ENCODE data around the gene EDN2.

Gene EDN2

DNA sequence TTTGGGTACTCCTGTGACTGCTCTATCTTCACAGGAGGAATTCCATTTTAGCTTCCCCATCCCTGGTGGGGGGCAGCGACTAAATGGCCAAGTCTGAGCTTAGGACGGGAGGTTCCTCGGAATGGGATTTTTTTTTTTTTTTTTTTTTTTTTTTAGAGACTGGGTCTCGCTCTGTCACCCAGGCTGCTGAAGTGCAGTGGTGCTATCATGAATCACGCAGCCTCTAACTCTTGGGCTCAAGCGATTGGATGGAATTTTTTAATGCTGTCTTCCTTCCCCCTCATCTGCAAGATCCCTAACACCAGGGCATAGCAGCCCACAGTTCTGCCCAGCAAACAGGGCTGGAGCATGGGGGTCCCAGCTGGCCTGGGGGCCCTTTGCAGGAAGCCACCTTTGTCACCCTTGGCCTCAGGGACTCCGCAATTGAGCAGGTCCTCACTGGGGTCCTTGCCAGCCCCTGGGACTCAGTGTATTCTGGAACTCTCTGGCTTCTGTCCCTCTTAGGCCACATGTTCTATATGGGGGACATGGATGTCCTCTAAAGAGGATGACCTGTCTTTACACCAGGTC lies 13.1 kb upstream of the EDN2 start:
- no peak for DNase-seq

DNA sequence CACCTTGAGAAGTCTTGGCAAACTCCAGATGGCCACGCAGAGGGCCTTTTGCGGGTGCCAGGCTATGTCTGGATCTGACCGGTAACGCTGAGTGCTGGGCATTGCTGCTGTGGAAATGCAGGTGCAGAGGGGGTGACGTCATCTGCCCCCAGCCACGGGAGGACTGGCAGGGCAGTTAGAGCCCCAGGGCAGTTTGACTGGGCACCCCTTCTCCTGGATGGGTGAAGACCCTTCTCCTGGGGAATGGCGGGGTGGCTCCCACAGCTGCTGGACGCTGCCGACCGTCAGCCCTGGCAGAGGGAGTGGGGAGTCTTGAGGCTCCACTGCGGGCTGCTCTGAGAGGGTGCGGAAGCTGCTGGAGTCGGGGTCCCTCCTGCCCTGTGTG lies 12.6 kb upstream of the EDN2 start:
- DNase-seq: no peak

DNA sequence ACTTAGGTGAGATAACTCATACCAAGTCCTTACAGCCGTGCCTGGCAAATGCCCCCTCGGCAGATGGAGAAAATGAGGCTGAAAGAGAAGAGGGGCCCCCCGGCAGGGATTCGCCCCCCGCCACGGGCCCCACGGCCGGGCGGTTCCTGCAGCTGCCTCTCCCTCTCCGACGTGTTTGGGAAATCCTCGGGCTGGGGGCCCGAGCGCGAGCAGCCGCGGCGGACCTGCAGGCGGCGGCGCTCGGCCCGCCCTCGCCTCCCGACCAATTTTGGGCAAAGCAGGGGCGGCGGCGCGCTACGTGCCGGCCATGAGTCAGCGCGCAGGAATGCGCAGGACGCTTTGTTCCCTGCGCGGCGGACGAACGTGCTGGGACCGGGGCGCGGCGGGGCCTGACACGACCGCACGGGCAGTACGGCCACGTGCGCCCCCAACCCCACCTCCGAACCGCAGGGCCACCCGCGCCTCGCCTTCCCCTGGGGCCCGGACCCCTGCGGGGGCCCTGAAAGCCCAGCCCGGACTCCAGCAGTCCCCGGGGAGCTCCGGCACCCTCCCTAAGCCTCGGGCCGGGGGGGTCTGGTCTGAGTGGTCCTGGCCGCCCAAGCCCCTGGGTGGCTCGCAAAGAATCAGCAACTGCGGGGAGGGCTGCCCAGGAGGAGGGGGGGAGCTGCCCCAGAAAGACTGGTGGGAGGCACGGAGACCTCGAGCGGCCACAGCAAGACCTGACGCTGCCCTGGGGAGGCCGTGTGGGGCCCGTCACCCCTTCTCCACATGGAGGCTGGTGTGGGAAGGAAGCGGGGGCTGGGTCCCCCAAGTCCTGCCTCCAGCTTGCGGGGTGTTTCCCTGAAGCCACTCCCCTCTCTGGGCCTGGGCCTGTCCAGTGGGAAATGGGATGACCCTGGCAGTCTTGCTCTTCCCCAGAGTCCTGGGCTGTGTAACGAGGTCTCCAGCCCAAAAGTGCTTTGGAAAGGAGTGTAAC lies 11.9 kb upstream of the EDN2 start:
- peak; percentile 60 for DNase-seq

DNA sequence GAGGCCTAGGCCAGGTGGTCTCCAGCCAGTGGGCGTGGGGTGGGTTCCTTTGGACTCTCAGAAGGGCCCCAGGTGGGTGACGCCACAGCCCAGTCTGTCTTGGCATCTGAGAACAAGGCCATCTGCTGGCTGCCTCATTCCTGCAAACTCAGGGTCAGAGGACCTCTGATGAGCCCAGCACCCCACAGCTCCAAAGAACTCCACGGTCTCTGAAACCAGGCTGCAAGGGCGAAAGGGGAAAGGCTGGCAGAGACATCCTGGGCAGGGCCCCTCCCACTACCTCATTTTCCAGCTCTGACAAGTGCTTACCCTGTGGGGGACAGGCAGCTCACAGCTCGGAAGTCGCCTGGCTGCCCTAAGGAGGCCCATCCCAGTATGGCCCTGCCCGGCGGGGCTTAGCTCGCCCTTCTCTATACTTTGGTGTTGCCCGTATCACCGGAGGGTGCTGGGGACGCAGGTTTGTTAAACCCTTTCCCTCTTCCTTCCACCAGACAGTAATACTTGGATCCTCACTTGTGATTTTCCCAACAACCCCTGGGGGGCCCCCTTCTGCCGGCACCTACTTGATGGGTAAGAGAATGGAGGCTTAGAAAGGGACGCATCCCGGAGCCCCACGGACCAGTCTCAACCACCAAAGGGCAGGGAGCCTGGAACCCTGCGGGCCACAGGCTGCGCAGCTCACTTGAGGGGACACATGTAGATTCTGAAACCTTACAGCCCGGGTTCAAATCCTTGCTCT lies 10.9 kb upstream of the EDN2 start:
- DNase-seq: no peak

DNA sequence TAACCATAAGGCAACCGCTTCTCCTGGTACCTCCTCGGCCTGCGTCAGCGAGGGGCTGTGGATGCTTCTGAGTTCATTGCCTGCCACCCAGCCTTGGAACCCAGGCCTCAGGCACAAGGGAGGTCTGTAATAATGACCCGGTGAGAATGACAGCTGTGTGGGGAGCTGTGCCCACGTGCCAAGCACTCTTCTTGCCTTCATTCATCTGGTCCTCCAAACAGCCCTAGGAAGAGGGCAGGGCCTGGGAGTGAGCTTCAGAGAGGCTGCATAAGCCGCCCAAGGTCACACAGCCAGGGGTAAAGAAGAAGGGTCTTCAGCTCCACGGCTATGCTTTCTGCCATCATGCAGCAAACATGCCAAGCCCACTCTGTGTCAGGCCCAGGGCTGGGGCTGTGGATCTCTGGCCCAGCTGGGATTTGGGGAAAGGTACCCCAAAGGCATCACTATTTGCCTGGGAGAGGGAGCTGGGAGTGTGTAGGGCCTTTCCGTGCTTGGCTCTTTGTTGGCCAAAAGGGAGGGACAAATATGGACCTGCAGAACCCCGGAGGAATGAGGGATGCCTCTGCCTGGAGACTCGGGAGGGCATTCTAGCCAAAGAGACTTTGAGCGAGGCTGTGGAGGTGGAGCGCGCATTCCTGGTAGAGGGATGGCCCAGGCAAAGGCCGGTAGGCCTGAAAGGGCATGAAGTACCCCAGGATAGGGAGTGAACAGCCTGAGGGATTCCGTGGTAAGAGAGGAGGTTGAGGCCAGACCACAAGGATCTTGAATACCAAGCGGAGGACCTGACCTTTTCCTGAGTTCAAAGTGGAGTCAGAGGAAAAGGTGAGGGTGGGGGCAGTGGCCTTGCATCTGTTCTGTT lies 10.1 kb upstream of the EDN2 start:
- no peak for DNase-seq

DNA sequence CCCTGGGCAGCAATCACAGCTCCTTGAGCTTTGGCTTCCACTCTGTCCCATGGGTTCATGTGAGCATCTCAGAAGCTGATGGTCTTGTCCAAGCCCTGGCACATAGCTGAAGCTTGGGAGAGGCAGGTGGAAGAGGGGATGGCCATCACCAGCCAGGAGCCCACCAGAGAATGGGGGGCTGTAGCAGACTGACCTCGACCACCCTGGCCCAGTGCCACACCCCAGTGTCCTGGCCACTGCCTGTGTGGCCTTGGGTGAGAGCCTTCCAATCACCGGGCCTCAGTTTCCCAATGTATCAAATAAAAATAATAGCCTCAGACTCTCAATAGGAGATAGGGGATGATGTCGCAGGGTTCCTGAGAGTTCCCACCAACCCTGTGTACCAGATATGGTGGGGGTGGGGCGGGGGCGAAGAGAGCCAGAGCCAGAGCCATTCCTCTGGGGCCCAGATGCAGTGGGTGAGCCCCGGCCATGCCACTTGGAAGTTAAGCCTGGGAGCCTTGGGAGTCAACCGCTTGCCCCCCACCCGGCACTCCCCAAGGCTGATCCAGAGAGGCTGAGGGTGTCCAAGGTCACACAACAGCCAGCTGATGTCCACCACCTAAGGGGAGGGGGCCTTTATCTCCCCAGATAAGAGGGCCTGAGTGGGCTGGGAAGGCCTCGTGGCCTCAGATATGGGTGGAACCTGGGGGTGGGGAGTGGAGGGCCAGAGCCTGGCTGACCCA lies 9.3 kb upstream of the EDN2 start:
- DNase-seq: no peak

DNA sequence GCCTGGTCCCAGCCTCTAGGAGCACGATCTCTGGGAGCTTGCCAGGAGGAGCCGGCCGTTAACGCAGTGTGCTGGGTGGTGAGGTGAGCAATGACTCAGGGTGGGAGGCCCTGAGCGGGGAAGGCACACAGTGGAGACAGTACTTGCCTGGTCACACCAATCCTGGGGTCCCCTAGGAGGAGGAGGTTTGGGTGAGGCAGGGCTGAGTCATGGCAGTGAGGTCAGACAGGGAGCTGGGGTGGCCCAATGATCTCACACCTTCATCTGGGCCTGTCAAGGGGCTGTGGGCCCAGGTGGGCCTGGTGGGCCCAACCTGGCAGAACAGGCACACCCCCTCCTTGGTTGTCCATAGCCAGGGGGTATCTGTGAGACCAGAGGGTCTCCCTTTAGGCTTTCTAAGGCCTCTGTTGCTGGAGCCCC lies 8.6 kb upstream of the EDN2 start:
- no peak for DNase-seq

DNA sequence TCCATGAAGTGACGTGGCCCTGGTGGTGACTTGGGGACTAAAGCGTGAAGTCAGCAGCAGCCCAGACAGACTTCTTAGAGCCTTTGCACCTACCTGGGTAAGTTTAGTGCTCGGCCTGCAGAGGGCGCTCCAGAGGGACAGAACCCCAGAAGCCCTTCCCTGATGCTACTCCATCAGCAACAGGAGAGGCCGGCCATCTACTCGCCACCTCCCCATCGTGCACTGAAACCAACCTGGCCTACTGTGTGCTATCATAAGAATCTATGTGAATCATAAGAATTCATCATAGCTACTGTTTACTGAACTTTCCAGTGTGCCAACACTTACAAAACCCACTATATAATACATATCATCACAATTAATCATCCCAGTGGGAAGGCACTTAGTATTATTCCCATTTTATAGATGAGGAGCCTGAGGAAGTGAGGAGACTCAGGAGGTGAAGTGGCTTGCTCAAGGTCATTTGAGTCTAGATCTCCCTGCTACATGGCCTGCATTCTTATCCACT lies 7.9 kb upstream of the EDN2 start:
- DNase-seq: peak; percentile 45

DNA sequence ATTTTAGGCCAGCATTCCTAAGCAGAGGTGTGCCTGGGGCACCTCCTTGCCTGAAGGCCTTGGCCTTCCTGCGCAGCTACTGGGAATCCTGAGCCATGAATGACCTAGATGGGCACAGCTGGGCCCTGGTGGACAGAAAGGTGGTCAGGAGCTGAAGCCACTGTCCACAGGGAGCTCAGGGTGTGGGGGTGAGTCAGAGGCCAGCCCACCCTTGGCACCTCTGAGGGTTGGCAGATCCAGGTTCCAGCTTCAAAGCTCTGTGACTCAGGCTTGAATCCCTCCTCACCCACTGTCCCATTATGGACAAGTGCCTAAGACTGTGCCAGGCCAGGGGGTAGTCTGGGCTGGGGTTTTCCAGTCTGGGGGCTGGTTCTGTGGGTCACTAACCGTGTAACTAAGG lies 6.4 kb upstream of the EDN2 start:
- DNase-seq: no peak

DNA sequence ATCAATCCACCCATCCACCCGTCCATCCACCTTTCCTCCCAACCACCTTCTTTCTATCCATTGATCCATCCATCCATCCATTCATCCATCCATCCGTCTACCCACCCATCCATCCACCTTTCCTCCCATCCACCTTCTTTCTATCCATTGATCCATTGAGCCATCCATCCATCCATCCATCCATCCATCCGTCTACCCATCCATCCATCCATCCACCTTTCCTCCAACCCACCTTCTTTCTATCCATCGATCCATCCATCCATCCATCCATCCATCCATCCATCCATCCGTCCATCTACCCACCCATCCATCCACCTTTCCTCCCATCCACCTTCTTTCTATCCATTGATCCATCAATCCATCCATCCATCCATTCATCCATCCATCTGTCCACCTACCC lies 5.1 kb upstream of the EDN2 start:
- no peak for DNase-seq

DNA sequence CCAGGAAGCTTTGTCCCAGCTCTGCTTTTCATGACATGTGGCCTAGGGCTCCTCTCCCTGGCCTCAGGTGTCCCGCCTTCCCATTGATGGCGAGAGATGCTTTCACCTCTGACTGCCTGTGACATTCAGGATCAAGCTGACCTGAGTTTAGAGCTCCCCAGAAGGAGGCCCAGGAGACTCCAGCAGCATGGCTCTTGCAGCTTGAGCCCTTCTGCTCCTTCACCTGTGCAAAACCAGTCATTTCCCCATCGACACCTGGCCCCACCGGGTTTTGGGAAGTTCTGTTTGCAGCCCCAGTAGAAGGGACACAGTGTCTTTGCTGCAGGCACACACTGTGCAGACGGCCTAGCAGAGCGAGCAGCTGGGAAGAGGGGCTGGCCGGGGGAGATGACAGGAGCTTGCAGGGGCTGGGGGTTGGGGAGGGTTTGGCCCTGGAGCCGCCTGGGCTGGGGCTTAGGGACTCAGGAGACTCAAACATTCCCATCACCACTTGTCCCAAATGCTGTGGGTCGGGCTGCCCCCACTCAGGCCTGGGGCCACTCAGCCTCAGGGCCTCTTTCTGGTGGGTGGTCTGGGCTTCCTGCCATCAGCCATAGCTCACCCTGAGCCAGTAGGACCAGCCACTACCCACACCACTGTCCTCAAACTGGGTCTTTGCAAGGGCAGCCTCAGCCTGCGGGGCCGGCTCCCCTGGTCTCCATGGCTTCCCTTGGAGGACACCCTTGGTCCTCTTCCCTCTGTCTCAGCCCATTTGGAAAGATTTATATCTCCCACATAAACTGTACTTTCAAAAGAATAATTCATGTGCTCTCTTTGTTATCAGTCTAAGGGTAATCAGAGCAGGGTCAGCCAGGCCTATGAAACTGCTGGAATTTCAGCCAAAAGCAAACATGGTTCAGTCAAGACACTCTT lies 3.8 kb upstream of the EDN2 start:
- no peak for DNase-seq

DNA sequence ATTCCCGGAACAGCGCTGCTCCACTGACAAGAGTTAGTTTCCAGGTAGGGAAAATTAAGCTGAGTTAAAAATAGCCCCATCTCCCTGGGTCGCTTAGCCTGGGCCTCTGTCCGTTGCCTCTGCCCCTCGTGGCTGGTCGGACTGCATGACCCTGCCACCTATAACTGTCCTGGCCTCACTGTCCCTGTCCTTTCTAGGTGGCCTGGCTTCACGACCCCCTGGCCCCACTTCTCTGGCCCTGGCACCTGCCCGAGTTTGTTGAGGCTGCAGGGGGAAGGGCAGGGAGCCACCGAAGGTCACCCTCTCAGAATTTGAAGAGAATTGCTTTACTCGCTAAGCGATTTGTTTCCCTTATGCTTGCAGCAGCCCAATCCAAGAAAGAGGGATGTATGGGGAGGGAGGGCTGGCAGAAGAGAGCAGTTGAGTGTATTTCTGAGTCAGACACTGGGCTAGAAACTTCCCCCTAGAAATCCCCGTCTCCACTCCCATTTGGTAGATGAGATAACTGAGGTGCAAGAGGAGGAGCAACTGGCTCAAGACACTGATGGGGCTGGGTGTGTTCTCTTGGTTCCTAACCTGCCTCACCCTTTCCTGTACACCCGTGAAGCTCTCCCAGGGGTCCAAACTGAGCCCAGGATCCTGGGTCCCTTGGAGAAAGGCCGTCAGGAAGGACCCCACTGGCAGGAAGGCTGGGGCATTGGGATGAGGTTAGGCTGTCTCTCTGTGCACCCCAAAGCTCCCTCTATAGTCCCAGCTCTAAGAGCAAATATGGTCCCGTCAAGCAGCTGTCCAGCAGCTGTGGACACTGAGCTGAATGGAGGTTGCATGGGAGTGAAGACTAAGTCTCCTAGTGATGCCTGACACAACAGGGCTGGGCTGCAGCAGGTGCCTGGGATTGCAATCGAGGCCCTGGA lies 2.9 kb upstream of the EDN2 start:
- DNase-seq: no peak

DNA sequence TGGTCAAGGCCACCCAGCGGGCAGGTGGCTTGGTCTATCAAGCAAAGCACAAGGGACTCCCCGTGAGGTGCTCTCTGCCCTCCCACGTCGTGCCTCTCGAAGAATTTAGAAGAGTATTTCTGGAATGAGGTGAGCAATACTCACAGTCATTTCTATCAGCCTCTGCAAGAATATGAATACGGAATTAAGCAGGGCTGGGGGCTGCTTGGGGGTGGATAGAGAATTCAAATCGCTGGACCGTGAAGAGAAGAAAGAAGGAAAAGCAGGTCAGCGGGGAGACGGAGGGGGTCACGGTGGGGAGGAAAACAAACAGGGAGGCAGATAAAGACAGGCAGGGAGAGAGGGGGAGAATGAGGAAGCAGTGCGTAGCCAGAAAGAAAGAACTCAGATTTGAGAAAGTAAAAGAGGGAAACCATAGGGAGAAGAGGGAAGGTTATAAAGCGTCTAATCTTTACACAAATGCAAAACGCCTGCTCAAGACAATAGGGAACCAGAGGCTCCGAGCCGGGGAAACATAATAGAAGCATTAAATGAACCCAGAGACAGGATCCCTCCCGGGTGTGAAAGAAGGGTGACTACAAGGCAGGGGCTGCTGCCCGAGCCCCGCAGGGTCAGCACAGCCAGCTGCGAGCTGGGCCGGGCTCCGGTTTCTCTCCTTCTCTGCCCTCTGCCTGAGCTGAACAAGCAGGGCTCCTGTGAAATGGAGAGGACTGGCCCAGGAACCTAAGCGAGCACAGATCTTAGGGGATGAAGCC lies 2.1 kb upstream of the EDN2 start:
- DNase-seq: no peak

DNA sequence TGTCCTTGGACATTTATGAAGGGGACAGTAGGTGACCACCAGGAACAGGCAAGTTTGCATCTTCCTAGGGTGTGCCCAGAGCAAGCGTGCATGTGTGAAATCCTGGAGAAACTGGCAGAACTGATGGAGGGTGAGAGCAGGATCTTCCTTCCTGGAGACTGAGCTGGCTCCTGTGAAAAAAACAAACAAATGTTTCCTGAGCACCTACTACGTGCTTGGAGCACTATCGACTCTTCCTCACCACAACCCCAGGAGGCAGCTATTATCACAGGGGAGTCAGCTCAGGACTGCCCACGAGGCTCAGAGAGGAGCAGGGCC lies 1.5 kb upstream of the EDN2 start:
- no peak for DNase-seq

DNA sequence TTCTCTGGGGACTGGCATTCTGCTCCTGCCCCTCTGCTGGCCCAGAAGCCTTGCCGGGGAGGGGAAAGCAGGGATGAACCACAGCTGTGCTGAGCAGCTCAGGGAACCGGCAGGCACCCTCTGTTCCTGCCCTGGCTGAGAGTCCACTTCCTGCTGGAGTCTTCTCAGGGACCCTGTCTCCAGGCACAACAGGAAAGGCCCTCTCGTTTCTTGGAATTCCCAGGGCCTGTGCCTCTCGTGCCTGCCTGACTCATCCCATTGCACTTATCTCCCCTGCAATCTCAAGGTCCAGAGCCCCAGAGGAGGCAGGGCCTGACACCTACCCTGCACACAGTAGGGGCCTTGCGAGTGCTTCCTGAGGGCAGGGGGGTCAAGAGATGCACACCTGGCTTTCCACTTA lies 1.1 kb upstream of the EDN2 start:
- no peak for DNase-seq

DNA sequence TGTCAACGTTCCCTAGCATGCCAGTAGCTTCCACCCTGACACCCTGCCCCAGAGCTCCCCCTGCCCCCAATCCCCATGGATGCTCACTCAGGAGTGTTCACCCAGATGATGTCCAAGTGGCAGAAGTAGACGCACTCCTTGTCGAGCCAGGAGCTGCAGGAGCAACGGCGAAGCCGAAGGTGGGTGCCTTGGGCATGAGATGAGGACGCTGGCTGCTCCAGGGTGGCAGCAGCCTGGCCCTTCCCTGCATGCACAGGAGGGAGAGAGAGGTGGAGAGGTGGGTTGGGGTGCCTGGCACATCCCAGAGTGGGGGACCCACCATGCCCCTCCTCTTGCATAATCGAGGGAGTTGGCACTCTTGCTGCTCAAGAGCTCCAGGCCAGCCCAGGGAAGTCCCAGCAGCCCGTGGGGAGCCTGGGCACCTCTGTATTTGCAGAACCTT lies 502 bp downstream of the EDN2 start:
- DNase-seq: no peak

DNA sequence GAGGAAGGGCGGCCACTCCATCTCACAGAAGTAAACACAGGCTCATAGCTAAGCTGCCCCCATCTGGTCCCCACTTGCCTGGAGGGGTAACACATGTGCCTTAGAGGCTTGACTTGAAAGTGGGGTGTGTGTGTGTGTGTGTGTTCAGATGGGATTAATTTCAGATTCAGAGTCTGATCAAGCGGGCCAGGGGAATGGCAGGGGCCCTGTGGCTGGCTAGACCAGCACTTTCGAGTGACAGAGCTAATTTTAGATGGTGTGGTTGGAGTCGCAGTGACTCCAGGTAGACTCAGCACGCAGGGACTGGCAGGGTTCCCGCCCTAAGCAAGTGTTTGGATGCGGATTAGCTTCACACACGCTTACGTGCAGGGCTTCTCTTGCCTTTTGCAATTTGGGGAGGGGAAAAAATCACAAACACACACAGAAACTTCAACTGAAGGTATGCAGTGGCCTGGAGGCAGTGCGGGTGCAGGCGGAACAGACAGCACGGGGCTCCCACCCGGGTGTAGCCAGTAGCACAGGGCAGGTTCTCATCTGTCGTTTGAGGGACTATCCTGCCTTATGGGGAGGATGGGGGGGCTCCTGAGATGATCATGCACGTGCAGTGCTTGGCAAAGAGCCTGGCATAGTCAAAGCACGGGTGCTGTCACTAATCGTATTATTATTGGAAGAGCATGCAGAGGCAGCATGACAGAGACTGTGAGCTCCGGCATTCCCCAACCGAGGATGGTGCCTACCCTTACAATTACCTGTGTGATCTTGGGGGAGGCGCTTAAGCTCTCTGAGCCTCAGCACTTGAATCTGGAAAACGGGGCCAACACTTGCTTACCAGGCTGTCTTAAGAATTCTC lies 1.3 kb downstream of the EDN2 start:
- DNase-seq: no peak

Data from activated naive CD4-positive, alpha-beta T cell treated with Interleukin-2 at 50 U/mL for 16 hours (primary cell).